HFFc6 (cell line): Measurements from ENCODE around the gene TTR. TPM values are rescaled to one million over a fixed set of nuclear protein-coding genes. Genes with fewer than 3 reads are reported as not detected.

Experiments used
- DNase-seq: peaks from one replicate; pipeline ENCODE4 v3.0.0-alpha.2; 2018
- H3K27ac Mint-ChIP-seq: 2 replicates; pipeline ENCODE4 v1.8.0; 2020; ENCODE audit warnings: mild to moderate bottlenecking, mixed read lengths
- H3K27me3 Mint-ChIP-seq: 2 replicates; pipeline ENCODE4 v1.8.0; 2021; ENCODE audit warnings: mild to moderate bottlenecking, moderate library complexity, mixed read lengths; ENCODE audit not compliant: insufficient read depth
- H3K36me3 Mint-ChIP-seq: 2 replicates; pipeline ENCODE4 v1.8.0; 2021; ENCODE audit warnings: low read depth, mixed read lengths
- H3K4me1 Mint-ChIP-seq: 2 replicates; pipeline ENCODE4 v1.8.0; 2020; ENCODE audit warnings: low read depth, mixed read lengths
- H3K4me3 Mint-ChIP-seq: 2 replicates; pipeline ENCODE4 v1.8.0; 2020; ENCODE audit warnings: mild to moderate bottlenecking, moderate library complexity, mixed read lengths
- H3K9me3 Mint-ChIP-seq: 2 replicates; pipeline ENCODE4 v1.8.0; 2020; ENCODE audit warnings: mild to moderate bottlenecking, mixed read lengths
- CTCF ChIP-seq: fragments of 200-600 bp; sonication (generic); IDR thresholded peaks from 2 replicates; pipeline ENCODE4 v1.5.0; 2021; ENCODE audit warnings: antibody characterized with exemption, mild to moderate bottlenecking
- total RNA-seq, 6 experiments: library from RNA; stranded (reverse); fragmentation: NEBNext Ultra II Directional; extraction: Animal tissue kit (Norgen Biotek cat#: 25700); gene quantifications; 2 replicates in 1 of 6; 3 replicates in 5 of 6; pipeline ENCODE4 v1.2.3, GENCODE V29; 2021

The TTR gene
- total RNA-seq, 6 experiments from 2014 or later = not detected

GRCh38 chr18:31624892-31625640, 33.4 kb downstream of the TTR start:
- no peak overlapping the region for H3K27ac Mint-ChIP-seq
- no peak for TF ChIP-seq CTCF
- H3K36me3 Mint-ChIP-seq = no peaks in the 10 kb centered on the region
- no peak for DNase-seq
- no peaks in the 10 kb centered on the region for H3K27me3 Mint-ChIP-seq
- no peaks in the 10 kb centered on the region for H3K4me1 Mint-ChIP-seq
- H3K9me3 Mint-ChIP-seq = no peaks in the 10 kb centered on the region; the same call in none of the 2 replicates
- no peak overlapping the region for H3K4me3 Mint-ChIP-seq

- Mint-ChIP-seq H3K4me3 (no peak overlapping the region), H3K9me3 (no peaks in the 10 kb centered on the region; the same call in 1 of the 2 replicates), H3K27ac (no peak overlapping the region), H3K4me1 (no peaks in the 10 kb centered on the region), H3K36me3 (no peaks in the 10 kb centered on the region), H3K27me3 (no peaks in the 10 kb centered on the region)
- DNase-seq = no peak
- no peak for TF ChIP-seq CTCF
Observed at GRCh38 chr18:31626409-31626808, 34.7 kb downstream of the TTR start.

GRCh38 chr18:31630549-31630948, 38.9 kb downstream of the TTR start:
- Mint-ChIP-seq H3K27me3 (no peaks in the 10 kb centered on the region), H3K27ac (no peak overlapping the region), H3K4me3 (no peak overlapping the region), H3K4me1 (no peaks in the 10 kb centered on the region), H3K9me3 (peaks cover 25% of the 10 kb centered on the region), H3K36me3 (peaks cover 4% of the 10 kb centered on the region; the same call in 1 of the 2 replicates)
- no peak for DNase-seq
- TF ChIP-seq CTCF = no peak

GRCh38 chr18:31631526-31631925, 39.8 kb downstream of the TTR start:
- no peak for TF ChIP-seq CTCF
- H3K27ac Mint-ChIP-seq = no peak overlapping the region
- no peaks in the 10 kb centered on the region for H3K4me1 Mint-ChIP-seq
- H3K9me3 Mint-ChIP-seq = peaks cover 25% of the 10 kb centered on the region
- no peak overlapping the region for H3K4me3 Mint-ChIP-seq
- H3K36me3 Mint-ChIP-seq = peaks cover 4% of the 10 kb centered on the region; the same call in 1 of the 2 replicates
- DNase-seq = no peak
- H3K27me3 Mint-ChIP-seq = no peaks in the 10 kb centered on the region

GRCh38 chr18:31632356-31632755, 40.7 kb downstream of the TTR start:
- Mint-ChIP-seq H3K27me3 (no peaks in the 10 kb centered on the region), H3K4me1 (no peaks in the 10 kb centered on the region), H3K4me3 (no peak overlapping the region), H3K36me3 (peaks cover 4% of the 10 kb centered on the region; the same call in 1 of the 2 replicates), H3K9me3 (peaks cover 28% of the 10 kb centered on the region), H3K27ac (no peak overlapping the region)
- no peak for TF ChIP-seq CTCF
- no peak for DNase-seq
